Brain pericyte (primary cell): Measurements from ENCODE around the gene TSSC4.

ENCODE experiments used
- DNase-seq: peaks from one replicate; pipeline ENCODE4 v3.0.0-alpha.2; 2012; ENCODE audit warnings: low read depth, low spot score

The TSSC4 gene

DNA sequence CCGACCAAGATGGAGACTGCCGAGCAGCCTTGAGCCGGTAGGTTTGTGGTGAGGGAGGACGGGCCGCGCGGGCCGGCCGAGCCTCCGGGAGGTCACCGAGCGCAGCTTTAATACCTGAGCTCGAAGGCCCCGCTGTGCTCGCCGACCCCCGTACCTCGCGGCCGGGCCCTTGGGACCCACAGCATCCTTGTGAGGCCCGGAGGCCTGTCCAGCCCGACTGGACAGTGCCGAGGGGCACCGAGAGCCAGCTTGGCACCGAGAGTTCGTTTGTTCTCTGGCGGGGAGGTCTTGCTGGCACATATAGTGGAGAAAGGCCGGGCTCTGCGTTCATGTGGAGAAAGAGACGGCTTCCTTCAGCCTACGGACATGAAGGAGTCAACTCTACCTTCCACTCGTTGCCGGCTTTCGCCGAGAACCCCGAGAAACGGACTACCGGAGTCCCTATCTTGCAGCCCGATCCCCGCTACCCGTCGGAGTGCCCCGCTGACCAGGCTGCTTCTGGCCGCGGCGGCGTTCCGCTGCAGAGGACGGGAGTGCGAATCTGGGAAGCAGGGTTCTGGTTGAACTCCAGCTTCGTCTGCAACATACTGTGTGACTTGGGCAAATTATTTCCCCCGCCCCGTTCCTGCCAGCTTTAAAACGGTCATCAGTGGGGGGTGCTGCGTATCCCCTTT lies 349 bp downstream of the TSSC4 start:
- DNase-seq, result no peak

DNA sequence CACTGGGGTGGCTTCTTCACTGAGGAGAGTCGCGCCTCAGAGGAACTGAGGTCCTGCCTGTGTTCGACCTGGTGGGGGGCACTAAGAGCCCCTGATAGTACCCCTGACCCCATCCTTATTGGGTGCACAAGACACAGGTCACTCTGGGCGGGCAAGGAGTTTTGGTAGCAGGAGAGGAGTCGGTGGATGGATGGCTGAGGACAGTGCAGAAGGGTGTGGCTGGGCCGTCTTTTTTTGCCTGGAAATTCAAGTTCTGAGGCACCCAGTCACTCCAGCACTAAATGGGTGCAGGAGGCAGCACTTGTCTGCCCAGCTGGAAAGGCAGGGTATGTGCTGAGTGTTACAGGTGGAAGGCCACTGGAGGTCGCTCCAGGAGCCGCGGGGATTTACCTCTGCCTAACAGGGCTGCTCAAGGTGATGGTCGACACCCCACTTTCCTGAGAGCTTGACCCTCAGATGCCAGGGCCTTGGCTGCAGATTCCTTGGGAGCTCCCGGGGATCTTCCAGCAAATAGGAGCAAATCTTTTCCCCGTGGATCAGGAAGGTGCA lies 960 bp downstream of the TSSC4 start:
- no peak for DNase-seq

- DNase-seq, result no peak
Measured at GRCh38 chr11:2402106-2402505, 1.6 kb downstream of the TSSC4 start.

GRCh38 chr11:2402890-2403645 lies 2.5 kb downstream of the TSSC4 start:
- no peak for DNase-seq

- no peak for DNase-seq
Measured at GRCh38 chr11:2404735-2405196, 4.2 kb downstream of the TSSC4 start.

DNA sequence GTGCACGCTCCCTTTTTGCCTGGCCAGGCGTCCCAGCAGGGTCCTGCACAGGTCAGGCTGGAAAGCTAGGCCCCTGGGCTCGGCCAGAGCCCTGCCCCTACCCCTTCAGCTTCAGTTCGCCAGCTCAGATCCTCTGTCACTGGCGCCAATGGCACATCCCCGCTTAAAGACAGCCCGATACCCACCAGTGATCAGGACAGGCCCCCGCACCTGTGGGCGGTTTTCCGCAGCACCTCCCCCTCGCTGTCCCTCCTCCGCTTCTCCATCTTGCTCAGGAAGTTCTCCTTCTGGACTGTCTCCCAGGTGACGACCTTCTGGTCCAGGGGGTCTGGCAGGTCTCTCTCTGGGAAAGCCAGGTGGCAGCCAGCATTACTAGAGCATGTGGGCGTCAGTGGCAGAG lies 5.9 kb downstream of the TSSC4 start:
- DNase-seq, result no peak

GRCh38 chr11:2406878-2407410 lies 6.4 kb downstream of the TSSC4 start:
- no peak for DNase-seq

DNA sequence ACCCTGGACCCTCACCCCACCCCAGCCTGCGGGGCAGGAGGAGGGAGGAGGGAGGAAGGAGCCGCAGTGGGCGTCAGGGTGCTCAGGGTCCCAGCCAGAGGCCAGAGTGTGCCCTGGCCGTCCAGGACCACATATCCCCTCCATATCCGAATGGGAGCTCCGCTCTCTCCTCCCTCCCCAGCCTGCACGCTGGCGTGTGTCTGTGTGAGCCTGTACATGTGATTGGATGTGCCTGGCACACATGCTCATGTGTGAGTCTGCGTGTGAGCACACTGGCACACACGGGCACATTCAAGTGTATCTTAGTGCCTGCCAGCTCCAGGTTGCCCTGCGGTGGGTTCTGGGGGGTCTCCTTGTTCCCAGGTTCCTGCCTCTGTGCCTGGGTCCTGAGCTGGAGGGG lies 8.1 kb downstream of the TSSC4 start:
- no peak for DNase-seq

DNA sequence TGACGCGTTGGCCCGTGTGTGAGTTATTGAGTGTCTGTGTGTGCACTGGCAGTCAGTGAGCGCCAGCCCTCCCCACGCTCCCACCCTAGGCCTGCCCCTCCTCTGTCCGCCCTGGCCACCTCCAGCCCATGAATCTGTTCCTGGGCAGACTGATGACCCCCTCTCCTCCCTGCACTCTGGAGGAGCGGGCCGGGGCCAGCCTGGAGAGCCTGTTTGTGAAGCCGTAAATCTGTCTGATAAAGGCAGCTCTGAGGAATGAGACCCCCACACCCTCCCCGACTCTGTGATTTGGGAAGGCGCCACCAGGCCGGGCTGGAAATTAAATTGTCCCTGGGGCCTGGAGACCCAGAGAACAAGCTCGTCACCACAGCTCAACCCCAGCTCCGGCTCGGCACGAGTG lies 8.6 kb downstream of the TSSC4 start:
- no peak for DNase-seq

DNA sequence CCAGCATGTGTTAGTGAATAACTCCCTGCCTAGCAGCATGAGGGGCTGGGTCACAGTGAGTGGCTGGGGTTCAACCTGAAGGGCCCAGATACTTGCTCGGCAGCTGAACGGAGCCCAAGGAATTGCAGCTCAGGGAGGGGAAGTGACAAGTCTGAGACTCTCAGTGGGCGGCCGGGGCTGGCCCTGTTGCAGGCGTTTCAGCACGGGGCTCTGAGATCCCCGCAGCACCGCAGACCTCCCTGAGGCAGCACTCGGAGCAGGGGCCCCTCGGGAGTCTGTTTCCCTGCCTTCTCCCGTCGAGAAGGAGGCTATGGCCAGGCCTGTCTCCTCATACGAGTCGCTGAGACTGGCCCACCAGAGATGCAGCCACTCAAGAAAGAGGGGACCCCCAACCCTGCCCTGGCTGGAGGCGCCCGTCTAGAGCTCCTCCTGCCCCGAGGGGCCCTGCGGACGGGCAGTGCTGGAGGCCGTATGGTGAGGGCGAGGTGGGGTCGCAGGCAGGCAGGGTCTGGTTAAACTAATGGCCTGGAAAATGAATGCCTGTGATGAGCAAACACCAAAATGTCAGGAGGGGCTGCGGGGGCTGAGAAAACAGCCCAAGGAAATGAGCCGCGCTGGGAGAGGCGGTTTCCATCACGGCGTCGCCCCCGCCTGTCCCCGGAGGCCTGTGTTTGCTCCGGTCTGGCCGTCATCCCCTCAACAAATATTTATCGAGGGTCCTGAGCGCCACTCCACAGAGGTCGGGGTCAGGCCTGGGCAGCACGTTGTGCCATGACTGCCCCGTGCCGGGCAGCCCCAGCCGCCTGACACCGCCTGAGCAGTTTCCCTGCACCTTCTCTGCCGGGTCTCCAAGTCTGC lies 9.3 kb downstream of the TSSC4 start:
- no peak for DNase-seq

GRCh38 chr11:2410616-2411015 lies 10.1 kb downstream of the TSSC4 start:
- DNase-seq, result no peak

- DNase-seq, result no peak
Measured at GRCh38 chr11:2411446-2412305, 11.1 kb downstream of the TSSC4 start.

DNA sequence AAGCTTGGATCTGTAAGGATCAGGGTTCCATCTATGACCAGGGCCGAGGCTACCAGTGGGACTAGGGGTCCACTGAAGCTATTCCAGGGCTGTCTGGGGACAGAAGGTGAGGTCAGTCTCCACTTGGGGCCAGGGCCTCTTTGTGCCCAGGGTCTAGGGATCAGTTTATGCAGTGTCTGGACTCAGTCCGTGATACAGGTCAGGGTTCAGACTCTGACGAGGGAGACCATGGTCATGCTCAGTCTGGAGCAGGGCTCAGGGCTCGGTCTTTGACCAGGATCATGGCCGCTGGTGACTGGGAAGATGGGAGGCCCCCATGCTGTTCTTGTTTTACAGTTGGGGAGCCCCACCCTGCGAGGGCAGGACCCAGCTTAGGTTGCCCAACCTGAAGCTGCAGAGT lies 11.8 kb downstream of the TSSC4 start:
- DNase-seq, result no peak

- no peak for DNase-seq
Measured at GRCh38 chr11:2413742-2414579, 13.4 kb downstream of the TSSC4 start.

DNA sequence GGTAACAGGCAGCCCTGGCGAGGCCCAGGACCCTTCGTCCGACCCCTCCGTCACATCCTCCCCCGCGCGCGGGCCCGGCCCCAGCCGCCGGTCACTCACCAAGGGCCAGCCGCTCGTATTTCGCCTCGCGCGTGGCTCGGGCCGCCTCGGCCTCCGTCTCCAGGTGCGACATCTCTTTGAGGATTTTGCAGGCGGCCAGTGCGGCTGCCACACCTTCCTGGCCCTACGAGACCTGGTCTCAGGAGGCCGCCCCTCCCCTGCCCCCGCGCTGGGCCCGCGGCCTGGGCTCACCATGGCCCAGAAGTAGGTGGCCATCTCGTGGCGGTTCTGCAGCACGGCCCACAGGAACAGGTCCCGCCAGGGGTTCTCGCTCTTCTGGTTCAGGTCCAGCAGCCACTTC lies 14.1 kb downstream of the TSSC4 start:
- DNase-seq, result no peak

- no peak for DNase-seq
Measured at GRCh38 chr11:2415171-2415570, 14.6 kb downstream of the TSSC4 start.

GRCh38 chr11:2415601-2416380 lies 15.2 kb downstream of the TSSC4 start:
- DNase-seq, result no peak

GRCh38 chr11:2416765-2417164 lies 16.2 kb downstream of the TSSC4 start:
- DNase-seq, result no peak
